Chondrocyte (in vitro differentiated cells): Measurements from ENCODE around the gene STAC2. TPM values are rescaled to one million over a fixed set of nuclear protein-coding genes. Genes with fewer than 3 reads are reported as not detected.

Experiments
- DNase-seq: peaks from one replicate; pipeline ENCODE4 v3.0.0; 2021; ENCODE audit warnings: mixed read lengths, low spot score
- H3K27ac Mint-ChIP-seq: one replicate; pipeline ENCODE4 v1.8.0; 2021; ENCODE audit warnings: mild to moderate bottlenecking, moderate library complexity, mixed read lengths; ENCODE audit not compliant: unreplicated experiment
- H3K27me3 Mint-ChIP-seq: 2 replicates; pipeline ENCODE4 v1.8.0; 2021; ENCODE audit warnings: low read depth, mixed read lengths
- H3K36me3 Mint-ChIP-seq: 2 replicates; pipeline ENCODE4 v1.8.0; 2021; ENCODE audit warnings: low read depth, mixed read lengths
- H3K4me1 Mint-ChIP-seq: 2 replicates; pipeline ENCODE4 v1.8.0; 2021; ENCODE audit warnings: low read depth, mild to moderate bottlenecking, mixed read lengths
- H3K4me3 Mint-ChIP-seq: one replicate; pipeline ENCODE4 v1.8.0; 2021; ENCODE audit warnings: mild to moderate bottlenecking, moderate library complexity, mixed read lengths; ENCODE audit not compliant: unreplicated experiment
- H3K9me3 Mint-ChIP-seq: 2 replicates; pipeline ENCODE4 v1.8.0; 2021; ENCODE audit warnings: low read depth, mixed read lengths
- total RNA-seq: library from RNA; stranded (reverse); gene quantifications from 3 replicates; pipeline ENCODE4 v1.2.1, GENCODE V29; 2021
- TF ChIP-seq, protein P1 (sequence below): fragments of 200-600 bp; sonication (generic); IDR thresholded peaks from 2 replicates; pipeline ENCODE4 v1.5.0; 2021; ENCODE audit warnings: antibody characterized with exemption, mild to moderate bottlenecking, moderate library complexity

Gene STAC2
- total RNA-seq, 1 donor from 2014 or later = 0.35 TPM

DNA sequence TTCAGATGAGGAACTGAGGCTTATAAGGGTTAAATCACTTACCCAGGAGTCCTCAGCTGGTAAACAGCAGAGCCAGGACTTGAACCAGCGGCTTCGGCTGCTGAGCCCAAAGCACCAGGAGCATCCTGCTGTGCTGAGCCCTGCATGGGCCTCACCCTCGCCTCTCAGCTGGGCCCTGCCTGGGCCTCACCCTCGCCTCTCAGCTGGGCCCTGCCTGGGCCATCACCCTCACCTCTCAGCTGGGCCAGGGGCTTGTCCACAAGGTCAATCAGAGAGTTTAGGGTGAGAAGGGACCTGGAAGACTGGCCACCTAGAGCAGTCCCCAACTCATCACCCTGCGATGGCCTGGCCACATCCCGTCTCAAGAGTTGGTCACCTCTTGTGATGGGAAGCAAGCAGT, 4.2 kb downstream of the STAC2 start:
- TF ChIP-seq, protein P1, sequence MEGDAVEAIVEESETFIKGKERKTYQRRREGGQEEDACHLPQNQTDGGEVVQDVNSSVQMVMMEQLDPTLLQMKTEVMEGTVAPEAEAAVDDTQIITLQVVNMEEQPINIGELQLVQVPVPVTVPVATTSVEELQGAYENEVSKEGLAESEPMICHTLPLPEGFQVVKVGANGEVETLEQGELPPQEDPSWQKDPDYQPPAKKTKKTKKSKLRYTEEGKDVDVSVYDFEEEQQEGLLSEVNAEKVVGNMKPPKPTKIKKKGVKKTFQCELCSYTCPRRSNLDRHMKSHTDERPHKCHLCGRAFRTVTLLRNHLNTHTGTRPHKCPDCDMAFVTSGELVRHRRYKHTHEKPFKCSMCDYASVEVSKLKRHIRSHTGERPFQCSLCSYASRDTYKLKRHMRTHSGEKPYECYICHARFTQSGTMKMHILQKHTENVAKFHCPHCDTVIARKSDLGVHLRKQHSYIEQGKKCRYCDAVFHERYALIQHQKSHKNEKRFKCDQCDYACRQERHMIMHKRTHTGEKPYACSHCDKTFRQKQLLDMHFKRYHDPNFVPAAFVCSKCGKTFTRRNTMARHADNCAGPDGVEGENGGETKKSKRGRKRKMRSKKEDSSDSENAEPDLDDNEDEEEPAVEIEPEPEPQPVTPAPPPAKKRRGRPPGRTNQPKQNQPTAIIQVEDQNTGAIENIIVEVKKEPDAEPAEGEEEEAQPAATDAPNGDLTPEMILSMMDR = no peak
- Mint-ChIP-seq H3K36me3 (no peaks in the 10 kb centered on the region), H3K27me3 (peaks cover 21% of the 10 kb centered on the region), H3K4me1 (peaks cover 25% of the 10 kb centered on the region), H3K4me3 (no peak overlapping the region), H3K9me3 (no peaks in the 10 kb centered on the region), H3K27ac (no peak overlapping the region)
- no peak for DNase-seq

- Mint-ChIP-seq H3K9me3 (no peaks in the 10 kb centered on the region), H3K27me3 (peaks cover 22% of the 10 kb centered on the region), H3K36me3 (peaks cover 2% of the 10 kb centered on the region), H3K4me1 (peaks cover 19% of the 10 kb centered on the region), H3K4me3 (no peak overlapping the region), H3K27ac (no peak overlapping the region)
- TF ChIP-seq, protein P1 = no peak
- DNase-seq = no peak
Observed at GRCh38 chr17:39219647-39220154, 6.0 kb downstream of the STAC2 start.

GRCh38 chr17:39218906-39219305, 6.8 kb downstream of the STAC2 start:
- TF ChIP-seq, protein P1 = no peak
- H3K36me3 Mint-ChIP-seq = peaks cover 2% of the 10 kb centered on the region
- H3K27me3 Mint-ChIP-seq = peaks cover 20% of the 10 kb centered on the region
- no peak overlapping the region for H3K4me3 Mint-ChIP-seq
- H3K27ac Mint-ChIP-seq = no peak overlapping the region
- no peaks in the 10 kb centered on the region for H3K9me3 Mint-ChIP-seq
- H3K4me1 Mint-ChIP-seq = peaks cover 16% of the 10 kb centered on the region
- DNase-seq = no peak

- TF ChIP-seq, protein P1 = no peak
- no peaks in the 10 kb centered on the region for H3K9me3 Mint-ChIP-seq
- no peak overlapping the region for H3K27ac Mint-ChIP-seq
- DNase-seq = no peak
- peaks cover 10% of the 10 kb centered on the region for H3K4me1 Mint-ChIP-seq
- no peak overlapping the region for H3K4me3 Mint-ChIP-seq
- peaks cover 17% of the 10 kb centered on the region for H3K27me3 Mint-ChIP-seq
- H3K36me3 Mint-ChIP-seq = peaks cover 2% of the 10 kb centered on the region
Observed at GRCh38 chr17:39217734-39218369, 7.9 kb downstream of the STAC2 start.

GRCh38 chr17:39213852-39214251, 11.9 kb downstream of the STAC2 start:
- no peaks in the 10 kb centered on the region for H3K9me3 Mint-ChIP-seq
- TF ChIP-seq, protein P1 = no peak
- no peak overlapping the region for H3K27ac Mint-ChIP-seq
- no peak for DNase-seq
- peaks cover 2% of the 10 kb centered on the region for H3K36me3 Mint-ChIP-seq
- H3K27me3 Mint-ChIP-seq = peaks cover 12% of the 10 kb centered on the region
- H3K4me1 Mint-ChIP-seq = peaks cover 17% of the 10 kb centered on the region
- no peak overlapping the region for H3K4me3 Mint-ChIP-seq
